ENCODE data around the gene CDH4.
A peak's percentile ranks its signal among the peaks of the same experiment; 100 is the strongest.

The CDH4 gene

GRCh38 chr20:61736751-61737310 lies 484.8 kb downstream of the CDH4 start:
- Histone ChIP-seq H3K23ac (ENCODE audit: low read depth, low read length, poor library complexity) (no peak overlapping the region), H3K4ac (ENCODE audit: low read length) (no peak overlapping the region), H3K9ac (ENCODE audit: low read depth, low read length, poor library complexity) (no peak overlapping the region), H3K27me3 (ENCODE audit: control insufficient read depth in 3 of 3, insufficient read depth in 3 of 3, low read depth in 1 of 3, low read length in 3 of 3) (no peaks in the 10 kb centered on the region), H2BK5ac (ENCODE audit: low read length) (no peak overlapping the region), H2AK5ac (ENCODE audit: low read depth, low read length) (peak overlapping the region; percentile 60), H2BK15ac (ENCODE audit: low read length) (peak overlapping the region; percentile 17), H3K79me1 (ENCODE audit: low read depth, low read length) (no peaks in the 10 kb centered on the region), H3K4me1 (ENCODE audit: control insufficient read depth in 2 of 2, insufficient read depth in 1 of 2, low read depth in 1 of 2, low read length in 2 of 2) (peaks cover 13 to 16% of the 10 kb centered on the region in 2 donors), H3K14ac (ENCODE audit: low read length) (no peak overlapping the region), H2BK12ac (ENCODE audit: low read length) (no peak overlapping the region), H2BK120ac (ENCODE audit: low read depth, low read length) (no peak overlapping the region), H4K8ac (ENCODE audit: low read depth, low read length) (no peak overlapping the region), H2AFZ (ENCODE audit: low read length) (no peak overlapping the region), H4K91ac (ENCODE audit: low read depth, low read length, poor library complexity) (no peak overlapping the region), H3K36me3 (replicated peaks in 1 of 2; ENCODE audit: control insufficient read depth in 2 of 2, insufficient read depth in 2 of 2, low read length in 2 of 2) (no peaks in the 10 kb centered on the region), H3K4me3 (ENCODE audit: low read length in 2 of 2) (no peak overlapping the region), H3K27ac (replicated peaks; ENCODE audit: low read length) (no peak overlapping the region), H3K9me3 (replicated peaks in 1 of 2; ENCODE audit: control insufficient read depth in 2 of 2, insufficient read depth in 1 of 2, low read depth in 1 of 2, low read length in 2 of 2) (peaks cover 0 to 2% of the 10 kb centered on the region in 2 donors), H3K18ac (ENCODE audit: low read length) (no peak overlapping the region), H3K4me2 (ENCODE audit: insufficient read depth, low read length, poor library complexity, severe bottlenecking) (no peak overlapping the region)
- WGBS, 2 donors (ENCODE audit: extremely low coverage in 2 of 2, insufficient read length in 2 of 2, insufficient replicate concordance in 1 of 2) = no CpG with 5 or more reads among the region's 14 CpGs
- no peak for DNase-seq (ENCODE audit: low spot score)

- Histone ChIP-seq H3K14ac (ENCODE audit: low read length) (no peak overlapping the region), H3K27me3 (ENCODE audit: control insufficient read depth in 3 of 3, insufficient read depth in 3 of 3, low read depth in 1 of 3, low read length in 3 of 3) (no peaks in the 10 kb centered on the region), H2BK120ac (ENCODE audit: low read depth, low read length) (no peak overlapping the region), H2AFZ (ENCODE audit: low read length) (no peak overlapping the region), H3K18ac (ENCODE audit: low read length) (peak overlapping the region; percentile 5), H2AK5ac (ENCODE audit: low read depth, low read length) (peak overlapping the region; percentile 13), H2BK5ac (ENCODE audit: low read length) (no peak overlapping the region), H4K8ac (ENCODE audit: low read depth, low read length) (no peak overlapping the region), H3K9ac (ENCODE audit: low read depth, low read length, poor library complexity) (no peak overlapping the region), H3K9me3 (replicated peaks in 1 of 2; ENCODE audit: control insufficient read depth in 2 of 2, insufficient read depth in 1 of 2, low read depth in 1 of 2, low read length in 2 of 2) (peaks cover 0 to 2% of the 10 kb centered on the region in 2 donors), H3K4me3 (ENCODE audit: low read length in 2 of 2) (no peak overlapping the region), H3K79me1 (ENCODE audit: low read depth, low read length) (no peaks in the 10 kb centered on the region), H2BK12ac (ENCODE audit: low read length) (no peak overlapping the region), H3K4ac (ENCODE audit: low read length) (no peak overlapping the region), H3K4me1 (ENCODE audit: control insufficient read depth in 2 of 2, insufficient read depth in 1 of 2, low read depth in 1 of 2, low read length in 2 of 2) (peaks cover 13 to 16% of the 10 kb centered on the region in 2 donors), H3K27ac (replicated peaks; ENCODE audit: low read length) (no peak overlapping the region), H2BK15ac (ENCODE audit: low read length) (peak overlapping the region; percentile 17), H3K36me3 (replicated peaks in 1 of 2; ENCODE audit: control insufficient read depth in 2 of 2, insufficient read depth in 2 of 2, low read length in 2 of 2) (no peaks in the 10 kb centered on the region), H4K91ac (ENCODE audit: low read depth, low read length, poor library complexity) (no peak overlapping the region), H3K4me2 (ENCODE audit: insufficient read depth, low read length, poor library complexity, severe bottlenecking) (no peak overlapping the region), H3K23ac (ENCODE audit: low read depth, low read length, poor library complexity) (no peak overlapping the region)
- no peak for DNase-seq (ENCODE audit: low spot score)
- WGBS, 2 donors (ENCODE audit: extremely low coverage in 2 of 2, insufficient read length in 2 of 2, insufficient replicate concordance in 1 of 2) = no CpG with 5 or more reads among the region's 8 CpGs
Measured at GRCh38 chr20:61737346-61737745, 485.3 kb downstream of the CDH4 start.

- Histone ChIP-seq H2AFZ (ENCODE audit: low read length) (no peak overlapping the region), H2BK5ac (ENCODE audit: low read length) (no peak overlapping the region), H4K8ac (ENCODE audit: low read depth, low read length) (no peak overlapping the region), H3K4me1 (ENCODE audit: control insufficient read depth in 2 of 2, insufficient read depth in 1 of 2, low read depth in 1 of 2, low read length in 2 of 2) (peaks cover 13 to 16% of the 10 kb centered on the region in 2 donors), H2BK15ac (ENCODE audit: low read length) (no peak overlapping the region), H3K36me3 (replicated peaks in 1 of 2; ENCODE audit: control insufficient read depth in 2 of 2, insufficient read depth in 2 of 2, low read length in 2 of 2) (no peaks in the 10 kb centered on the region), H3K18ac (ENCODE audit: low read length) (peak overlapping the region; percentile 72), H2BK12ac (ENCODE audit: low read length) (no peak overlapping the region), H3K4me3 (ENCODE audit: low read length in 2 of 2) (no peak overlapping the region), H3K23ac (ENCODE audit: low read depth, low read length, poor library complexity) (peak overlapping the region; percentile 76), H3K9me3 (replicated peaks in 1 of 2; ENCODE audit: control insufficient read depth in 2 of 2, insufficient read depth in 1 of 2, low read depth in 1 of 2, low read length in 2 of 2) (peaks cover 0 to 2% of the 10 kb centered on the region in 2 donors), H3K14ac (ENCODE audit: low read length) (no peak overlapping the region), H3K4ac (ENCODE audit: low read length) (no peak overlapping the region), H2BK120ac (ENCODE audit: low read depth, low read length) (no peak overlapping the region), H3K9ac (ENCODE audit: low read depth, low read length, poor library complexity) (no peak overlapping the region), H3K27me3 (ENCODE audit: control insufficient read depth in 3 of 3, insufficient read depth in 3 of 3, low read depth in 1 of 3, low read length in 3 of 3) (no peaks in the 10 kb centered on the region), H2AK5ac (ENCODE audit: low read depth, low read length) (no peak overlapping the region), H3K27ac (replicated peaks; ENCODE audit: low read length) (no peak overlapping the region), H3K4me2 (ENCODE audit: insufficient read depth, low read length, poor library complexity, severe bottlenecking) (no peak overlapping the region), H3K79me1 (ENCODE audit: low read depth, low read length) (no peaks in the 10 kb centered on the region), H4K91ac (ENCODE audit: low read depth, low read length, poor library complexity) (no peak overlapping the region)
- no CpG with 5 or more reads among the region's 16 CpGs for WGBS, 2 donors (ENCODE audit: extremely low coverage in 2 of 2, insufficient read length in 2 of 2, insufficient replicate concordance in 1 of 2)
- DNase-seq (ENCODE audit: low spot score) = no peak
Measured at GRCh38 chr20:61737812-61738443, 485.9 kb downstream of the CDH4 start.

- Histone ChIP-seq H3K18ac (ENCODE audit: low read length) (peak overlapping the region; percentile 37), H3K27ac (replicated peaks; ENCODE audit: low read length) (no peak overlapping the region), H4K8ac (ENCODE audit: low read depth, low read length) (no peak overlapping the region), H2AK5ac (ENCODE audit: low read depth, low read length) (no peak overlapping the region), H3K79me1 (ENCODE audit: low read depth, low read length) (no peaks in the 10 kb centered on the region), H3K23ac (ENCODE audit: low read depth, low read length, poor library complexity) (peak overlapping the region; percentile 61), H3K4ac (ENCODE audit: low read length) (no peak overlapping the region), H3K4me1 (ENCODE audit: control insufficient read depth in 2 of 2, insufficient read depth in 1 of 2, low read depth in 1 of 2, low read length in 2 of 2) (peaks cover 9 to 10% of the 10 kb centered on the region in 2 donors), H2BK5ac (ENCODE audit: low read length) (no peak overlapping the region), H3K4me3 (ENCODE audit: low read length in 2 of 2) (no peak overlapping the region), H3K27me3 (ENCODE audit: control insufficient read depth in 3 of 3, insufficient read depth in 3 of 3, low read depth in 1 of 3, low read length in 3 of 3) (no peaks in the 10 kb centered on the region), H3K4me2 (ENCODE audit: insufficient read depth, low read length, poor library complexity, severe bottlenecking) (no peak overlapping the region), H3K9me3 (replicated peaks in 1 of 2; ENCODE audit: control insufficient read depth in 2 of 2, insufficient read depth in 1 of 2, low read depth in 1 of 2, low read length in 2 of 2) (peaks cover 0 to 2% of the 10 kb centered on the region in 2 donors), H3K36me3 (replicated peaks in 1 of 2; ENCODE audit: control insufficient read depth in 2 of 2, insufficient read depth in 2 of 2, low read length in 2 of 2) (no peaks in the 10 kb centered on the region), H4K91ac (ENCODE audit: low read depth, low read length, poor library complexity) (no peak overlapping the region), H2BK15ac (ENCODE audit: low read length) (peak overlapping the region; percentile 63), H2BK12ac (ENCODE audit: low read length) (no peak overlapping the region), H2BK120ac (ENCODE audit: low read depth, low read length) (no peak overlapping the region), H2AFZ (ENCODE audit: low read length) (no peak overlapping the region), H3K9ac (ENCODE audit: low read depth, low read length, poor library complexity) (no peak overlapping the region), H3K14ac (ENCODE audit: low read length) (peak overlapping the region; percentile 73)
- no CpG with 5 or more reads among the region's 23 CpGs for WGBS, 2 donors (ENCODE audit: extremely low coverage in 2 of 2, insufficient read length in 2 of 2, insufficient replicate concordance in 1 of 2)
- DNase-seq (ENCODE audit: low spot score) = no peak
Measured at GRCh38 chr20:61738601-61739069, 486.6 kb downstream of the CDH4 start.
